PC-9 (cell line): ENCODE measurements around the gene CRYZL1. TPM values are rescaled to one million over a fixed set of nuclear protein-coding genes. Genes with fewer than 3 reads are reported as not detected.

Experiments
- BruUV-seq: library from RNA; stranded (reverse); fragments of 400-500 nt; replicated peaks from 2 replicates; lab custom pipeline; 2021; lab: Mats Ljungman, UMichigan
- CTCF ChIA-PET: fragments of 300-600 bp; sonication (Branson Sonifier 250); formaldehyde crosslinking; loops from one replicate; lab custom pipeline; 2022; ENCODE audit warnings: antibody characterized with exemption; lab: Charles Lee
- POLR2A ChIA-PET: fragments of 300-600 bp; sonication (Branson Sonifier 250); formaldehyde crosslinking; loops from one replicate; lab custom pipeline; 2022; ENCODE audit warnings: antibody characterized with exemption; ENCODE audit not compliant: unreplicated experiment; lab: Charles Lee
- DNase-seq, 2 experiments: peaks; one replicate each; pipeline versions ENCODE4 v3.0.0 to v3.0.0-alpha.2; 2015 to 2022; ENCODE audit warnings: mixed read lengths in 1 of 2
- H2AFZ ChIP-seq: fragments of 200-600 bp; sonication (generic); 2 replicates; pipeline ENCODE4 v1.8.1; 2017; ENCODE audit warnings: antibody characterized with exemption
- H3F3A ChIP-seq: fragments of 200-600 bp; sonication (generic); 2 replicates; pipeline ENCODE4 v1.8.1; 2017; ENCODE audit warnings: antibody characterized with exemption, mild to moderate bottlenecking, low read depth; ENCODE audit not compliant: insufficient read depth
- H3K27ac ChIP-seq: fragments of 200-600 bp; sonication (generic); 2 replicates; pipeline ENCODE4 v1.6.1; 2016; ENCODE audit warnings: mixed run types
- H3K27me3 ChIP-seq: fragments of 200-600 bp; sonication (generic); 2 replicates; pipeline ENCODE4 v1.6.1; 2016; ENCODE audit warnings: low read depth, mixed run types; ENCODE audit not compliant: insufficient read depth
- H3K36me3 ChIP-seq: fragments of 200-600 bp; sonication (generic); 2 replicates; pipeline ENCODE4 v1.6.1; 2016; ENCODE audit warnings: low read depth, mixed run types
- H3K4me1 ChIP-seq: fragments of 200-600 bp; sonication (generic); replicated peaks from 2 replicates; pipeline ENCODE4 v1.6.1; 2016; ENCODE audit warnings: mixed run types; ENCODE audit not compliant: insufficient read depth
- H3K4me2 ChIP-seq: fragments of 200-600 bp; sonication (generic); 2 replicates; pipeline ENCODE4 v1.6.1; 2017; ENCODE audit warnings: mixed run types
- H3K4me3 ChIP-seq: fragments of 200-600 bp; sonication (generic); 2 replicates; pipeline ENCODE4 v1.6.1; 2016; ENCODE audit warnings: mixed run types
- H3K79me2 ChIP-seq: fragments of 200-600 bp; sonication (generic); 2 replicates; pipeline ENCODE4 v1.6.1; 2017; ENCODE audit warnings: low read depth, mixed run types
- H3K9me2 ChIP-seq: fragments of 200-600 bp; sonication (generic); 2 replicates; pipeline ENCODE4 v1.8.1; 2017; ENCODE audit warnings: mild to moderate bottlenecking; ENCODE audit not compliant: insufficient read depth
- H3K9me3 ChIP-seq: fragments of 200-600 bp; sonication (generic); 2 replicates; pipeline ENCODE4 v1.8.1; 2016; ENCODE audit warnings: low read depth; ENCODE audit not compliant: insufficient read depth
- H4K20me1 ChIP-seq: fragments of 200-600 bp; sonication (generic); 2 replicates; pipeline ENCODE4 v1.8.1; 2017; ENCODE audit not compliant: insufficient read depth
- CTCF ChIP-seq: fragments of 200-600 bp; sonication (generic); conservative IDR thresholded peaks from 2 replicates; pipeline ENCODE4 v1.6.1; 2017; ENCODE audit warnings: mixed run types, antibody characterized with exemption, mild to moderate bottlenecking, moderate library complexity
- EZH2 ChIP-seq: fragments of 200-600 bp; sonication (generic); IDR thresholded peaks from 2 replicates; pipeline ENCODE4 v1.8.0; 2017; ENCODE audit warnings: antibody characterized with exemption, low read depth
- intact Hi-C: fragments of 100-400 bp; cut with micrococcal nuclease; formaldehyde crosslinking; loops from one replicate; pipeline ENCODE4 v1.10.0; 2022; ENCODE audit not compliant: unreplicated experiment
- total RNA-seq: library from RNA; stranded (reverse); gene quantifications from 2 replicates; pipeline ENCODE4 v1.2.3, GENCODE V29; 2021

CRYZL1 gene
- total RNA-seq, 1 experiment from 2014 or later = 22.4 TPM

GRCh38 chr21:33668180-33668579 lies 26.6 kb upstream of the CRYZL1 start:
- no peak overlapping the region for H3K4me2 ChIP-seq

GRCh38 chr21:33667636-33668035 lies 26.1 kb upstream of the CRYZL1 start:
- BruUV-seq = no TSS peak
- H3K4me3 ChIP-seq = no peak overlapping the region
- no peak overlapping the region for H2AFZ ChIP-seq
- intact Hi-C loops = no loop called here
- TF ChIP-seq EZH2 = no peak
- no peak for TF ChIP-seq CTCF
- H4K20me1 ChIP-seq = no peaks in the 10 kb centered on the region
- no peak for DNase-seq
- H3F3A ChIP-seq = no peaks in the 10 kb centered on the region; the same call in 1 of the 2 replicates
- H3K27me3 ChIP-seq = no peaks in the 10 kb centered on the region
- no peaks in the 10 kb centered on the region for H3K4me1 ChIP-seq
- H3K9me2 ChIP-seq = no peaks in the 10 kb centered on the region
- no peaks in the 10 kb centered on the region for H3K36me3 ChIP-seq
- 0 out of 2 replicates have a peak, but pooled peaks cover 16% of the 10 kb centered on the region for H3K79me2 ChIP-seq
- no peaks in the 10 kb centered on the region for H3K9me3 ChIP-seq
- H3K4me2 ChIP-seq = no peak overlapping the region
- ChIA-PET CTCF (no interaction called here), POLR2A (no interaction called here)
- H3K27ac ChIP-seq = no peak overlapping the region

More at GRCh38 chr21:33668180-33668579, 26.6 kb upstream of the CRYZL1 start:
- no peak overlapping the region for H2AFZ ChIP-seq
- intact Hi-C loops = no loop called here
- no peaks in the 10 kb centered on the region for H3K36me3 ChIP-seq
- H3K9me2 ChIP-seq = no peaks in the 10 kb centered on the region
- no peaks in the 10 kb centered on the region; the same call in 1 of the 2 replicates for H3F3A ChIP-seq
- H3K27me3 ChIP-seq = no peaks in the 10 kb centered on the region
- no TSS peak for BruUV-seq
- DNase-seq = no peak
- no peak for TF ChIP-seq EZH2
- no peak for TF ChIP-seq CTCF
- H3K9me3 ChIP-seq = no peaks in the 10 kb centered on the region
- no peaks in the 10 kb centered on the region for H4K20me1 ChIP-seq
- no peak overlapping the region for H3K27ac ChIP-seq
- no peak overlapping the region for H3K4me3 ChIP-seq
- ChIA-PET CTCF (no interaction called here), POLR2A (no interaction called here)
- 0 out of 2 replicates have a peak, but pooled peaks cover 16% of the 10 kb centered on the region for H3K79me2 ChIP-seq
- H3K4me1 ChIP-seq = no peaks in the 10 kb centered on the region

GRCh38 chr21:33666153-33666552 lies 24.6 kb upstream of the CRYZL1 start:
- BruUV-seq = no TSS peak
- intact Hi-C loops = no loop called here
- H2AFZ ChIP-seq = no peak overlapping the region
- 0 out of 2 replicates have a peak, but pooled peaks cover 19% of the 10 kb centered on the region for H3K79me2 ChIP-seq
- ChIA-PET POLR2A (no interaction called here), CTCF (interaction anchor here (0.6 to 0.7 kb wide), 2 partner anchors 20 to 114 kb away, joined by 3 to 5 read pairs; no protein-coding TSS in a partner anchor)
- no peak for DNase-seq
- H3F3A ChIP-seq = no peaks in the 10 kb centered on the region; the same call in 1 of the 2 replicates
- H3K27ac ChIP-seq = no peak overlapping the region
- no peaks in the 10 kb centered on the region for H4K20me1 ChIP-seq
- H3K9me2 ChIP-seq = no peaks in the 10 kb centered on the region
- no peaks in the 10 kb centered on the region for H3K36me3 ChIP-seq
- TF ChIP-seq EZH2 (no peak), CTCF (no peak)
- no peaks in the 10 kb centered on the region for H3K27me3 ChIP-seq
- H3K4me2 ChIP-seq = no peak overlapping the region
- no peaks in the 10 kb centered on the region for H3K9me3 ChIP-seq
- no peak overlapping the region for H3K4me3 ChIP-seq
- no peaks in the 10 kb centered on the region for H3K4me1 ChIP-seq
